ENCODE results near the gene HOXA9.

DNA sequence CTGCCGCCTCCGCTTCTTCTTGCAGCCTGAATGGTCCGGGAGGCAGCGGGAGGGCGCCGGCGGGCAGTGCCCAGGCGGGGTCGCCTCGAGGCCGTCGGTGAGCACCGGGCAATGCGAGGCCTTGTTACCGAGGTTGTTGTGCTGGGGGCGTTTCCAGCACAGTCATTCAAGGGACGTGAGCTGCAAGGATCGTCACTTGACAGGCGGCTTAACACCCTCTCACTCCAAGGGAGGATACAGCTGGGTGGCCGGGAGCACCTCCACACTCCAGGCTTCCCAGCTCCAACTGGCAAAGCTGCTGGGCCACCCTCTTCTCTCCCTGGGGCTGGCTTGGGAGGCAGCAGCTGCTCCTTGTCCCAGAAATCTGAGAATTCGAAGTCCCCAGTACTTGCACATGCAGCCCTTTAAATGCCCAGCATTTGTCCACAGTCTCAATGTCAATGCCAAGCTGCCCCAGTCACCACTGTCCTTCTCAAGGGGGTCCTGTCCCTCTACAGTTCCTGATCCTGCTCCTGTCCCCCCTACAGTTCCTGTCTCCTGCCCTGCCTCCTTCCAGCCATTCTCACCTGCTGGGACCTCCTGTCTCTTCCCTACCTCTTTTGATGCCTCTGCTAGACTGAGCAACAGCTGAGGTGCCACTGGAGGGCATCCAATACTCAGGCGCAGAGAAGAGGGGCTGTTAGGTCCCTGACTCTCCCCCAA is 24.1 kb upstream of the HOXA9 start:
- no peak for TF ChIP-seq POLR2AphosphoS5 (IDR thresholded peaks at IDR 0.05; ENCODE audit: low read depth)
- TF ChIP-seq, protein P1, sequence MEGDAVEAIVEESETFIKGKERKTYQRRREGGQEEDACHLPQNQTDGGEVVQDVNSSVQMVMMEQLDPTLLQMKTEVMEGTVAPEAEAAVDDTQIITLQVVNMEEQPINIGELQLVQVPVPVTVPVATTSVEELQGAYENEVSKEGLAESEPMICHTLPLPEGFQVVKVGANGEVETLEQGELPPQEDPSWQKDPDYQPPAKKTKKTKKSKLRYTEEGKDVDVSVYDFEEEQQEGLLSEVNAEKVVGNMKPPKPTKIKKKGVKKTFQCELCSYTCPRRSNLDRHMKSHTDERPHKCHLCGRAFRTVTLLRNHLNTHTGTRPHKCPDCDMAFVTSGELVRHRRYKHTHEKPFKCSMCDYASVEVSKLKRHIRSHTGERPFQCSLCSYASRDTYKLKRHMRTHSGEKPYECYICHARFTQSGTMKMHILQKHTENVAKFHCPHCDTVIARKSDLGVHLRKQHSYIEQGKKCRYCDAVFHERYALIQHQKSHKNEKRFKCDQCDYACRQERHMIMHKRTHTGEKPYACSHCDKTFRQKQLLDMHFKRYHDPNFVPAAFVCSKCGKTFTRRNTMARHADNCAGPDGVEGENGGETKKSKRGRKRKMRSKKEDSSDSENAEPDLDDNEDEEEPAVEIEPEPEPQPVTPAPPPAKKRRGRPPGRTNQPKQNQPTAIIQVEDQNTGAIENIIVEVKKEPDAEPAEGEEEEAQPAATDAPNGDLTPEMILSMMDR (IDR thresholded peaks at IDR 0.05; ENCODE audit: insufficient read depth, low read length), result no peak
- TF ChIP-seq, protein P2, sequence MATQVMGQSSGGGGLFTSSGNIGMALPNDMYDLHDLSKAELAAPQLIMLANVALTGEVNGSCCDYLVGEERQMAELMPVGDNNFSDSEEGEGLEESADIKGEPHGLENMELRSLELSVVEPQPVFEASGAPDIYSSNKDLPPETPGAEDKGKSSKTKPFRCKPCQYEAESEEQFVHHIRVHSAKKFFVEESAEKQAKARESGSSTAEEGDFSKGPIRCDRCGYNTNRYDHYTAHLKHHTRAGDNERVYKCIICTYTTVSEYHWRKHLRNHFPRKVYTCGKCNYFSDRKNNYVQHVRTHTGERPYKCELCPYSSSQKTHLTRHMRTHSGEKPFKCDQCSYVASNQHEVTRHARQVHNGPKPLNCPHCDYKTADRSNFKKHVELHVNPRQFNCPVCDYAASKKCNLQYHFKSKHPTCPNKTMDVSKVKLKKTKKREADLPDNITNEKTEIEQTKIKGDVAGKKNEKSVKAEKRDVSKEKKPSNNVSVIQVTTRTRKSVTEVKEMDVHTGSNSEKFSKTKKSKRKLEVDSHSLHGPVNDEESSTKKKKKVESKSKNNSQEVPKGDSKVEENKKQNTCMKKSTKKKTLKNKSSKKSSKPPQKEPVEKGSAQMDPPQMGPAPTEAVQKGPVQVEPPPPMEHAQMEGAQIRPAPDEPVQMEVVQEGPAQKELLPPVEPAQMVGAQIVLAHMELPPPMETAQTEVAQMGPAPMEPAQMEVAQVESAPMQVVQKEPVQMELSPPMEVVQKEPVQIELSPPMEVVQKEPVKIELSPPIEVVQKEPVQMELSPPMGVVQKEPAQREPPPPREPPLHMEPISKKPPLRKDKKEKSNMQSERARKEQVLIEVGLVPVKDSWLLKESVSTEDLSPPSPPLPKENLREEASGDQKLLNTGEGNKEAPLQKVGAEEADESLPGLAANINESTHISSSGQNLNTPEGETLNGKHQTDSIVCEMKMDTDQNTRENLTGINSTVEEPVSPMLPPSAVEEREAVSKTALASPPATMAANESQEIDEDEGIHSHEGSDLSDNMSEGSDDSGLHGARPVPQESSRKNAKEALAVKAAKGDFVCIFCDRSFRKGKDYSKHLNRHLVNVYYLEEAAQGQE (IDR thresholded peaks at IDR 0.05; ENCODE audit: insufficient replicate concordance, low read depth), result no peak
- no peak for TF ChIP-seq GABPA (IDR thresholded peaks at IDR 0.05; ENCODE audit: low read depth)
- no peak for TF ChIP-seq SPI1 (IDR thresholded peaks at IDR 0.05; ENCODE audit: borderline replicate concordance, low read depth)
